SK-N-SH (cell line): ENCODE measurements around the gene RAB3A.

Source experiments
- EP300 ChIP-seq, 2 experiments: IDR thresholded peaks; 2 replicates each; pipeline versions ENCODE4 v1.4.0 to v1.6.1; 2012; ENCODE audit warnings: borderline replicate concordance in 1 of 2, low read depth in 1 of 2, low read length in 1 of 2
- GABPA ChIP-seq: IDR thresholded peaks from 2 replicates; pipeline ENCODE4 v1.4.0; 2012; ENCODE audit warnings: low read depth, mild to moderate bottlenecking
- JUND ChIP-seq: IDR thresholded peaks from 2 replicates; pipeline ENCODE4 v1.4.0; 2012
- NFIC ChIP-seq: IDR thresholded peaks from 2 replicates; pipeline ENCODE4 v1.4.0; 2012; ENCODE audit warnings: borderline replicate concordance
- POLR2AphosphoS5 ChIP-seq: IDR thresholded peaks from 2 replicates; pipeline ENCODE4 v1.6.1; 2012; ENCODE audit warnings: low read depth, low read length
- RFX5 ChIP-seq: IDR thresholded peaks from 2 replicates; pipeline ENCODE4 v1.6.1; 2012; ENCODE audit warnings: mild to moderate bottlenecking, improper control_type of control experiment, low read length
- SMC3 ChIP-seq: IDR thresholded peaks from 2 replicates; pipeline ENCODE4 v1.6.1; 2012; ENCODE audit warnings: low read depth, low read length, improper control_type of control experiment
- TAF1 ChIP-seq: IDR thresholded peaks from 2 replicates; pipeline ENCODE4 v1.6.1; 2012; ENCODE audit warnings: low read depth, mild to moderate bottlenecking, low read length, moderate library complexity, borderline replicate concordance
- TEAD4 ChIP-seq: IDR thresholded peaks from 2 replicates; pipeline ENCODE4 v1.4.0; 2012; ENCODE audit warnings: mild to moderate bottlenecking, borderline replicate concordance; ENCODE audit not compliant: insufficient read depth
- YY1 ChIP-seq: IDR thresholded peaks from 2 replicates; pipeline ENCODE4 v1.4.0; 2012; ENCODE audit warnings: low read depth, mild to moderate bottlenecking
- TF ChIP-seq, protein P1 (sequence below): IDR thresholded peaks from 2 replicates; pipeline ENCODE4; 2012
- TF ChIP-seq, protein P2 (sequence below): fragments of 200-600 bp; sonication (generic); IDR thresholded peaks from 2 replicates; pipeline ENCODE4 v1.6.1; 2017; ENCODE audit warnings: antibody characterized with exemption, mild to moderate bottlenecking, moderate library complexity
- TF ChIP-seq, protein P3 (sequence below): fragments of 150-350 bp; IDR thresholded peaks from 2 replicates; pipeline ENCODE4 v1.6.1; 2017; ENCODE audit warnings: antibody characterized with exemption, low read length, low read depth, borderline replicate concordance

DNA sequence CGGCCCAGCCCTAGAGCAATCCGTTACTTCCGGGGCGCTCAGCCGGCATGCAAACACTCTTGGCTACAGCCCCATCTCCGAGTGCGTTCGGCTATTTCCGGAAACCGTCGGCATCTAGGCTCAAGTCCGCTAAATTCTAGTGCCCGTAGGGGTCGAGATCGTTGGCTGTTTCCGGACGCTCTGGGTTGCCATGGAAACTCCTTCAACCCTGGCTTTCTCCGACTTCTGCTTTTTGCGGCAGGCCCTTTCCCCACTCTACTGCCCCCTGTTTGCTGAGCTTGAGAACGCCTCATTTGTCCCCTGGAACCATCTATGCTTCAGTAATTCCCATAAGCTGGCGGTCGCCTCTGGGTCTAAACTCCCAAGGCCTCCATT is 51.4 kb downstream of the RAB3A start:
- TF ChIP-seq RFX5 (peak; percentile 55; the same call in 1 of the 2 replicates), GABPA (peak; percentile 57), YY1 (peak; percentile 32; the same call in 1 of the 2 replicates), NFIC (peak; percentile 51; the same call in 1 of the 2 replicates), POLR2AphosphoS5 (no peak; the same call in 1 of the 2 replicates), SMC3 (peak; percentile 11; the same call in 1 of the 2 replicates), TAF1 (peak; percentile 53; the same call in 1 of the 2 replicates), JUND (no peak), EP300 (IDR thresholded peaks at IDR 0.05; ENCODE audit: borderline replicate concordance in 1 of 2, low read depth in 1 of 2, low read length in 1 of 2) (no peak), TEAD4 (no peak)
- TF ChIP-seq, protein P1, sequence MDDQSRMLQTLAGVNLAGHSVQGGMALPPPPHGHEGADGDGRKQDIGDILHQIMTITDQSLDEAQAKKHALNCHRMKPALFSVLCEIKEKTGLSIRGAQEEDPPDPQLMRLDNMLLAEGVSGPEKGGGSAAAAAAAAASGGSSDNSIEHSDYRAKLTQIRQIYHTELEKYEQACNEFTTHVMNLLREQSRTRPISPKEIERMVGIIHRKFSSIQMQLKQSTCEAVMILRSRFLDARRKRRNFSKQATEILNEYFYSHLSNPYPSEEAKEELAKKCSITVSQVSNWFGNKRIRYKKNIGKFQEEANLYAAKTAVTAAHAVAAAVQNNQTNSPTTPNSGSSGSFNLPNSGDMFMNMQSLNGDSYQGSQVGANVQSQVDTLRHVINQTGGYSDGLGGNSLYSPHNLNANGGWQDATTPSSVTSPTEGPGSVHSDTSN: peak; percentile 0; the same call in 1 of the 2 replicates
- TF ChIP-seq, protein P2, sequence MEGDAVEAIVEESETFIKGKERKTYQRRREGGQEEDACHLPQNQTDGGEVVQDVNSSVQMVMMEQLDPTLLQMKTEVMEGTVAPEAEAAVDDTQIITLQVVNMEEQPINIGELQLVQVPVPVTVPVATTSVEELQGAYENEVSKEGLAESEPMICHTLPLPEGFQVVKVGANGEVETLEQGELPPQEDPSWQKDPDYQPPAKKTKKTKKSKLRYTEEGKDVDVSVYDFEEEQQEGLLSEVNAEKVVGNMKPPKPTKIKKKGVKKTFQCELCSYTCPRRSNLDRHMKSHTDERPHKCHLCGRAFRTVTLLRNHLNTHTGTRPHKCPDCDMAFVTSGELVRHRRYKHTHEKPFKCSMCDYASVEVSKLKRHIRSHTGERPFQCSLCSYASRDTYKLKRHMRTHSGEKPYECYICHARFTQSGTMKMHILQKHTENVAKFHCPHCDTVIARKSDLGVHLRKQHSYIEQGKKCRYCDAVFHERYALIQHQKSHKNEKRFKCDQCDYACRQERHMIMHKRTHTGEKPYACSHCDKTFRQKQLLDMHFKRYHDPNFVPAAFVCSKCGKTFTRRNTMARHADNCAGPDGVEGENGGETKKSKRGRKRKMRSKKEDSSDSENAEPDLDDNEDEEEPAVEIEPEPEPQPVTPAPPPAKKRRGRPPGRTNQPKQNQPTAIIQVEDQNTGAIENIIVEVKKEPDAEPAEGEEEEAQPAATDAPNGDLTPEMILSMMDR: peak; percentile 71
- TF ChIP-seq, protein P3, sequence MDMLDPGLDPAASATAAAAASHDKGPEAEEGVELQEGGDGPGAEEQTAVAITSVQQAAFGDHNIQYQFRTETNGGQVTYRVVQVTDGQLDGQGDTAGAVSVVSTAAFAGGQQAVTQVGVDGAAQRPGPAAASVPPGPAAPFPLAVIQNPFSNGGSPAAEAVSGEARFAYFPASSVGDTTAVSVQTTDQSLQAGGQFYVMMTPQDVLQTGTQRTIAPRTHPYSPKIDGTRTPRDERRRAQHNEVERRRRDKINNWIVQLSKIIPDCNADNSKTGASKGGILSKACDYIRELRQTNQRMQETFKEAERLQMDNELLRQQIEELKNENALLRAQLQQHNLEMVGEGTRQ: no peak
